Neural cell (in vitro differentiated cells): ENCODE results near the gene WDR83.

Experiments used
- EZH2 ChIP-seq: fragments of 200-600, 300-800 bp; shearing (Covaris generic), sonication (generic); IDR thresholded peaks from 2 replicates; pipeline ENCODE4 v1.6.1; 2014; ENCODE audit warnings: antibody characterized with exemption, low read length, borderline replicate concordance, mild to moderate bottlenecking; ENCODE audit not compliant: insufficient read depth, poor library complexity, severe bottlenecking
- MXI1 ChIP-seq: fragments of 450-650 bp; conservative IDR thresholded peaks from 2 replicates; pipeline ENCODE4 v1.6.1; 2014; ENCODE audit warnings: antibody characterized with exemption, mild to moderate bottlenecking; ENCODE audit not compliant: poor library complexity, severe bottlenecking
- TAF1 ChIP-seq: IDR thresholded peaks from 2 replicates; pipeline ENCODE4 v1.6.1; 2012; ENCODE audit warnings: low read depth
- TF ChIP-seq, protein P1 (sequence below): fragments of 450-650 bp; IDR thresholded peaks from 2 replicates; pipeline ENCODE4 v1.5.1; 2014; ENCODE audit warnings: antibody characterized with exemption, mild to moderate bottlenecking, moderate library complexity; ENCODE audit not compliant: poor library complexity, severe bottlenecking

DNA sequence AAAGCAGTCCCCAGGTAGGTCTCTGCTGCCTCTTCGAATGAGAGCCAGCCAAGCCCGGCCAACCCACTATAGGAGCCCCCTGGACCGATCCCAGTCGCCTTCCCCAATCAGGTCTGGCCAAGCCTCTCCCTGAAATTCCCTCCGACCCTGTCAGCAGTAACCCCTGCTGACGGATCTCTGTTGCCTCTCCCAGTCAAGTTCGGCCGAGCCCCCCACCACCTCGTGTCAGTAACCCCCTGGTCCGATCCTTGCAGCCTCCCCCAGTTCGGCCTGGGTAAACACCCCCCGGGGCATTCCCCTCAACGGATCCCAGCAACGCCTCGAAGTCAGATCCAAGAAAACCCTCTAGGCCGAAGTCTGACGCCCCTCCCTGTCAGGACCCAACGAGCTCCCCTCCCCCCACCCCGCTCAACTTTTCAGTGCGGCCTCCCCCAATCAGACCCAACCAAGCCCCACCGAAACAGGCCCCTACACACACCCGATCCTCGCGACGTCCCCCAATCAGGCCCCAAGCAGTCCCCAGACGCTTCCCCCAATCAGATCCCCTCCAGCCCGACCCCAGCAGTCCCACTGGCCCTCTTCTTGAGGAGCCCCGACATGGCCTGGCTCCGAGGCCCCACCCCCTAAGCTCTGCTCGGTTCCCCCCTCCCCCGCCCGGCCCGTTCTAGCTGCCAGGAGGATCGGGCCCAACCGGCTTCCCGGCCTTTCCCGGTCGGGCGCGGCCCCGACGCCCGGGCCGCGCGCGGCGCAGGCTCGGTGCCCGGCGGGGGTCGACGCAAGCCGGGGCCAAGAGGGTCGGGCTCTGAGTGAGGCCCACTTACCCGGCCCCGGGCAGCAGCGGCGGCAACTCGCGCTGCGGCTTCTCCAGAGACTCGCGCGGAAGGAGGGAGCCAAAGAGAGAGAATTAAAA is 55.3 kb downstream of the WDR83 start:
- TF ChIP-seq, protein P1, sequence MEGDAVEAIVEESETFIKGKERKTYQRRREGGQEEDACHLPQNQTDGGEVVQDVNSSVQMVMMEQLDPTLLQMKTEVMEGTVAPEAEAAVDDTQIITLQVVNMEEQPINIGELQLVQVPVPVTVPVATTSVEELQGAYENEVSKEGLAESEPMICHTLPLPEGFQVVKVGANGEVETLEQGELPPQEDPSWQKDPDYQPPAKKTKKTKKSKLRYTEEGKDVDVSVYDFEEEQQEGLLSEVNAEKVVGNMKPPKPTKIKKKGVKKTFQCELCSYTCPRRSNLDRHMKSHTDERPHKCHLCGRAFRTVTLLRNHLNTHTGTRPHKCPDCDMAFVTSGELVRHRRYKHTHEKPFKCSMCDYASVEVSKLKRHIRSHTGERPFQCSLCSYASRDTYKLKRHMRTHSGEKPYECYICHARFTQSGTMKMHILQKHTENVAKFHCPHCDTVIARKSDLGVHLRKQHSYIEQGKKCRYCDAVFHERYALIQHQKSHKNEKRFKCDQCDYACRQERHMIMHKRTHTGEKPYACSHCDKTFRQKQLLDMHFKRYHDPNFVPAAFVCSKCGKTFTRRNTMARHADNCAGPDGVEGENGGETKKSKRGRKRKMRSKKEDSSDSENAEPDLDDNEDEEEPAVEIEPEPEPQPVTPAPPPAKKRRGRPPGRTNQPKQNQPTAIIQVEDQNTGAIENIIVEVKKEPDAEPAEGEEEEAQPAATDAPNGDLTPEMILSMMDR, result no peak
- TF ChIP-seq EZH2 (no peak), TAF1 (no peak), MXI1 (no peak)
